ENCODE measurements around the gene MORC2. TPM values are rescaled to one million over a fixed set of nuclear protein-coding genes. Genes with fewer than 3 reads are reported as not detected.

The MORC2 gene
- total and polyA plus RNA-seq, 12 donors, result 13.9 to 60.1 (median 18.6) TPM

DNA sequence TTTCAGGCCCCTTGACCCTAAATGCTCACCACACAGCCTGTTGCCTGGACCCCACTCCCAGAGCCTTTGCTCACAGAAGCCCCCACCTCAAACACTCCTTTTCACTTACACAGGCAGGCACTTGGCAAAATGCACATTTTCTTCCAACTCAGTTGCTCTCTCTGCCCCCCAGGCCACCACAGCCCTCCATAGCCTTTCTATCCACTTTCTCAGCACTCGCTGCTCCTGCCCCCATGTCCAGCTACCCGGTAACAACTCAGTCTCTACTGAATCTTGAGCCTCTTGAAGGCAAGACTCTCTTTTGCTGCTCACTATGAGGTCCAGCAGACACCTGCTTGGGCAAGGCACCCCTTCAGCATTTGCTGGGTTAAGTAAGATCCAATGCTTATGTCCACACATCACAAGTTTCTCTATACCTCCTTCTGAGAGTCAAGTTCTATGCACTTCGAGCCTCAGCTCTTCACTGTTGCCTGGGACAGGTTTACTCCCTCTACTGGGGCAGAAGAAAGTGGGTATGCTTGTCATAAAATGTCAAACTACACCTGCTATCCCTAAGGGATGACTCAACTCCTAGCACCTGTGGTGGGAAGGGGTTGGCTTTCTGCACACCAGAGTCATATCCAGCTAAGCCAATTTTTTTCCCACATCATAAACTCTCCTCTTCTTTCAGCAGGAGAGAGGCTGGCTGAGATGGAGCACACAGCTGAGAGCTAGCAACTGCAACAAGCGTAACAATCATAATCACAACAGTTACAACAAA, 36.9 kb downstream of the MORC2 start:
- Histone ChIP-seq H3K27ac (no peak overlapping the region), H3K4me3 (no peak overlapping the region), H3K36me3 (replicated peaks in 1 of 2) (peaks cover 0 to 98% of the 10 kb centered on the region in 2 donors), H3K27me3 (no peaks in the 10 kb centered on the region), H3K9me3 (replicated peaks in 1 of 3) (no peaks in the 10 kb centered on the region), H3K4me1 (replicated peaks in 1 of 2) (no peaks in the 10 kb centered on the region)
- TF ChIP-seq, protein P1, sequence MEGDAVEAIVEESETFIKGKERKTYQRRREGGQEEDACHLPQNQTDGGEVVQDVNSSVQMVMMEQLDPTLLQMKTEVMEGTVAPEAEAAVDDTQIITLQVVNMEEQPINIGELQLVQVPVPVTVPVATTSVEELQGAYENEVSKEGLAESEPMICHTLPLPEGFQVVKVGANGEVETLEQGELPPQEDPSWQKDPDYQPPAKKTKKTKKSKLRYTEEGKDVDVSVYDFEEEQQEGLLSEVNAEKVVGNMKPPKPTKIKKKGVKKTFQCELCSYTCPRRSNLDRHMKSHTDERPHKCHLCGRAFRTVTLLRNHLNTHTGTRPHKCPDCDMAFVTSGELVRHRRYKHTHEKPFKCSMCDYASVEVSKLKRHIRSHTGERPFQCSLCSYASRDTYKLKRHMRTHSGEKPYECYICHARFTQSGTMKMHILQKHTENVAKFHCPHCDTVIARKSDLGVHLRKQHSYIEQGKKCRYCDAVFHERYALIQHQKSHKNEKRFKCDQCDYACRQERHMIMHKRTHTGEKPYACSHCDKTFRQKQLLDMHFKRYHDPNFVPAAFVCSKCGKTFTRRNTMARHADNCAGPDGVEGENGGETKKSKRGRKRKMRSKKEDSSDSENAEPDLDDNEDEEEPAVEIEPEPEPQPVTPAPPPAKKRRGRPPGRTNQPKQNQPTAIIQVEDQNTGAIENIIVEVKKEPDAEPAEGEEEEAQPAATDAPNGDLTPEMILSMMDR (IDR thresholded peaks at IDR 0.05), result no peak
- no peak for TF ChIP-seq POLR2A (IDR thresholded peaks at IDR 0.05)
- no peak for DNase-seq
- WGBS, 4 donors, result 90 to 100% (median 94%) methylated on average over 4 of the region's 4 CpGs
- intact Hi-C loops (cut with DNase I), result no loop called here

DNA sequence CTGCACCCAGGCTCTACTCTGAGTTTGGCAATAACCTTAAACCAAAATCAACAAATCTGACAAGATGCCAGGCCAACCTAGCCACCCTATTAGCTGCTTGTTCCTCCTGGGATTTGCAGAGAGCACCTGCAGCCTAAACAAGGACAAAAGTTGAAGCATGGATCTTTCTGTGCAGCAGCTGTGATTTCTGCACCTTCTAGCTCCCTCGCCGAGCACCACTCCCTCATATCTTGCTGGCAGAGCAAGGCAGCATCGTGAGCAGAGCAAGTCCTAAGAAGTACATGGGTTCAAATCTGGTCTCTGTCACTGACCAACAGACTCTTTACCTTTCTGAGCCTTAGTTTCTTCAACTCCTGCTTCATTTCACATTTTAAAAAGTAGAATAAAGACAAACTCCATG, 38.3 kb downstream of the MORC2 start:
- 92 to 98% (median 93%) methylated on average over 3 of the region's 3 CpGs for WGBS, 4 donors
- no peak for DNase-seq
- H3K9me3 ChIP-seq (replicated peaks in 1 of 3), result no peaks in the 10 kb centered on the region
- H3K4me3 ChIP-seq, result no peak overlapping the region
- no peak overlapping the region for H3K27ac ChIP-seq
- intact Hi-C loops (cut with DNase I), result no loop called here
- H3K27me3 ChIP-seq, result no peaks in the 10 kb centered on the region
- H3K36me3 ChIP-seq (replicated peaks in 1 of 2), result peaks cover 0 to 85% of the 10 kb centered on the region in 2 donors
- no peaks in the 10 kb centered on the region for H3K4me1 ChIP-seq (replicated peaks in 1 of 2)
- TF ChIP-seq, protein P1 (IDR thresholded peaks at IDR 0.05), result no peak
- TF ChIP-seq POLR2A (IDR thresholded peaks at IDR 0.05), result no peak

DNA sequence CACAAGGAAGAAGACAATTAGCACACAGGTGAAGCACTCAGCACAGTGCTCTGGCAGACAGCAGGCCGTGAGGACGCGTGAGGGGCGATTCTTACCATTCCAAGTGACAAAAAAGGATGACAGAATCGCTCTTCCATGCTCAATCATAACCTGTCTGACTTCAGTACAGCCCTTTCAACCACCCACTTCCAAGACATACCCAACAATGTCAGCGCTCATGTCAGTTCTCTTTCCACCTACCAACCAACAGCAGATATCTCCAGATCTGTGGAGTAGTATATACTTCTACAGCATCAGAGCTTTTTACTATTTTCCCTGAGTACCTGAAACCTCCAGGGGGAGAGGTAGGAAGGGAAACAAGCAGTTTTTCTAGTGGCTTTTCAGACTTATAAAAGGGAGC, 40.2 kb downstream of the MORC2 start:
- Histone ChIP-seq H3K4me1 (replicated peaks in 1 of 2) (no peaks in the 10 kb centered on the region), H3K27me3 (no peaks in the 10 kb centered on the region), H3K36me3 (replicated peaks in 1 of 2) (peaks cover 0 to 67% of the 10 kb centered on the region in 2 donors), H3K4me3 (no peak overlapping the region), H3K27ac (no peak overlapping the region), H3K9me3 (replicated peaks in 1 of 3) (no peaks in the 10 kb centered on the region)
- WGBS, 4 donors, result 90 to 97% (median 97%) methylated on average over 6 of the region's 6 CpGs
- no peak for TF ChIP-seq POLR2A (IDR thresholded peaks at IDR 0.05)
- TF ChIP-seq, protein P1 (IDR thresholded peaks at IDR 0.05), result no peak
- DNase-seq, result no peak
- intact Hi-C loops (cut with DNase I), result loop anchor here (10.0 kb wide), 1 partner anchor 294 kb away; the partner anchor contains the start of gene SLC35E4 (in 2 of the 2)

DNA sequence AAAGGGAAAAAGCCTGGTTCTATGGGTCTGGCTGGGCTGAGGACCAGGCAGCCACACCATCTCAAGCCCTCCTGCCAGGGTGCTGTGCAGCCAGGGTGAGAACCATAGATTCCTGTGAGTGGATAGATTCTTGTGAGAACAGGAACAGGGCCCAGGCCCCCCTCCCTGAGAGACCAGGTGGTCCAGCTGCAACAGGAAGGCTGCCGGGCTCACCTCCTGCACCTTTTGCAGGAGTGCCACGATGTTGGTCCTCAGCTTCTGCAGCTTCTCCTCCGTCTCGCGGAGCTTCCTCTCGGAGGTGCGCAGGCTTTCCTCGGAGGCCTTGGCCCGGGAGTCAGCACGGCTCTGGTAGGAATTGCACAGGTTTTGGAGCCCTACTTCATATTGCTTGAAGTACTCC, 40.8 kb downstream of the MORC2 start:
- TF ChIP-seq, protein P1 (IDR thresholded peaks at IDR 0.05), result no peak
- TF ChIP-seq POLR2A (IDR thresholded peaks at IDR 0.05), result no peak
- Histone ChIP-seq H3K4me3 (no peak overlapping the region), H3K27ac (no peak overlapping the region), H3K27me3 (no peaks in the 10 kb centered on the region), H3K9me3 (replicated peaks in 1 of 3) (no peaks in the 10 kb centered on the region), H3K36me3 (replicated peaks in 1 of 2) (peaks cover 0 to 61% of the 10 kb centered on the region in 2 donors), H3K4me1 (replicated peaks in 1 of 2) (no peaks in the 10 kb centered on the region)
- peak in 1 of 7 donors; percentile 39 for DNase-seq
- WGBS, 4 donors, result 91 to 96% (median 91%) methylated on average over 4 to 10 of the region's 10 CpGs
- intact Hi-C loops (cut with DNase I), result loop anchor here (10.0 kb wide), 1 partner anchor 293 kb away; the partner anchor contains the start of gene SLC35E4 (in 2 of the 2)

All from adrenal gland (tissue), 12 donors.